Endometrial microvascular endothelial cells (primary cell): ENCODE results near the gene NTSR2. TPM values are rescaled to one million over a fixed set of nuclear protein-coding genes. Genes with fewer than 3 reads are reported as not detected.

Experiments
- in situ Hi-C: cut with HindIII; loops from 2 replicates; pipeline ENCODE4 v1.10.0; 2017; ENCODE audit warnings: low sequenced_read_pairs, low pct_unique_long_range_greater_than_20kb; ENCODE audit errors: inconsistent ontology term
- total RNA-seq: library from RNA; depleted of rRNA; stranded (reverse); fragments of >200 nt; gene quantifications from one replicate; pipeline ENCODE4 v1.2.3, GENCODE V29; 2015; ENCODE audit errors: inconsistent ontology term

The NTSR2 gene
- total RNA-seq, 1 donor from 2014 or later, result not detected

DNA sequence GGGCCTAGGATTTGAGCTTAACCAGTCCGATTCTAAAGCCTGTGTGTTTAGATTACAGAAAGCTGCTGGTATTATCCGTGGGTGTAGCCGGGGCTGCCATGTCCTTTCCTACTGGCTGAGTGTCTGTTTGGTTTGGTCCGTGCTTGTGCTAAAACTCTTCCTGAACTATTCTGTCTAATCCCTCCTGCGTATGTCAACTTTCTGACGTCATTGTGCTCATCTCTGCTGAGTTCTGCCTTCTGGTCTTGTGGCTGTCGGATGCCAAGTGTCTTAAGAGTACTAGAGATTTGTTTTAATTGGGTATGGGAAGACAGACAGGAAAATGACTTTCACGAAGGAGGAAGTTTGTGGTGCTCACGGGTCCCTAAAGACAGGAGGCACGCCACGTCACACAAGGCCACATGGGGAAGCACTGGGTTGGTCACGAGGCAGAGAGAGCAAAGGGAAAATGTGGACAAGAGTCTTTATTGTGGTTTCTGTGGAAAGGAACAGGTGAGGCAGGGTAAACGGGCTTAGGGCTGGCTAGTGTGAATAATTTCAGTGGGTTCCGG lies 31.8 kb upstream of the NTSR2 start:
- in situ Hi-C loops, result no loop called here

DNA sequence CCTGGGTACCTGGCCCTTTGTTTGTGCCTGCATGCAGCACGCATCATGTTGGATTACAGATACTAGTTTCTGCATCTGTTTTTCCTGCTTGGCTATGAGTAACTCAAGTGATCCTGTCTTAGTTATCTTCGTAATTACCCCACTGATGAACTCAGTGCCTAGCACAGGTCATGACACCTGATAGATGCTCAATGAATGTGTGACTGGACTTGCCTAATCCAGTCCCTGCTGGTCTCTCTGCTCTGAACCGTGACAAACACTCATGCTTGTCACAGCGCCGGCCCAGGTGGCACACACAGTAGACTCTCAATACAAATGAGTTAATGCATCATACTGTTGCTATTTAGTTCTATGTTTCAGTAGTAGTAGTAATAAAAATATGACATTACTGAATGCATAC lies 31.2 kb upstream of the NTSR2 start:
- in situ Hi-C loops, result no loop called here

- in situ Hi-C loops, result loop anchor here (25.0 kb wide), 1 partner anchor 87 kb away; no protein-coding TSS in a partner anchor
Observed at GRCh38 chr2:11699686-11700670, 30.0 kb upstream of the NTSR2 start.

GRCh38 chr2:11698009-11698922 lies 28.3 kb upstream of the NTSR2 start:
- in situ Hi-C loops, result loop anchor here (25.0 kb wide), 1 partner anchor 89 kb away; no protein-coding TSS in a partner anchor

- in situ Hi-C loops, result loop anchor here (25.0 kb wide), 1 partner anchor 90 kb away; no protein-coding TSS in a partner anchor
Observed at GRCh38 chr2:11697103-11697871, 27.3 kb upstream of the NTSR2 start.

DNA sequence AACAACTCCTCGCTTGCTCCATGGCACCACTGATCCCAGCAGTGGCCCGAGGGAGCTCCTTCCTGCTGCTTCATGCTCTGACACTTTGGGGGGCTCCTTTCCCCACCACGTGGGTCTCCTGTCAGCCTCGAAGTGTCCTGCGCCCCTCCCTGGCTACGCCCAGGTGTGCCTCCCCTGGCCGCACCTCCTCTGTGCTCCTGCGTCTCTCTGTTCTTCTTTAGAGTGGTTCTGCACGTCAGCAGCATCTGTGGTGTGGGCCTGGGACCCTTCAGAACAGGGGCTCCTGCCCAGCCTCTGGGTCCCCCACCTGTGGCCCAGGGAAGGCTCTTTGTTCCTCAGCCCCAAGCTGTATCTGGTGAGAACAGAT lies 26.7 kb upstream of the NTSR2 start:
- in situ Hi-C loops, result loop anchor here (25.0 kb wide), 1 partner anchor 91 kb away; no protein-coding TSS in a partner anchor

GRCh38 chr2:11695576-11695975 lies 25.6 kb upstream of the NTSR2 start:
- in situ Hi-C loops, result loop anchor here (25.0 kb wide), 1 partner anchor 92 kb away; no protein-coding TSS in a partner anchor

- in situ Hi-C loops, result loop anchor here (25.0 kb wide), 1 partner anchor 94 kb away; no protein-coding TSS in a partner anchor
Observed at GRCh38 chr2:11692966-11693521, 23.0 kb upstream of the NTSR2 start.

DNA sequence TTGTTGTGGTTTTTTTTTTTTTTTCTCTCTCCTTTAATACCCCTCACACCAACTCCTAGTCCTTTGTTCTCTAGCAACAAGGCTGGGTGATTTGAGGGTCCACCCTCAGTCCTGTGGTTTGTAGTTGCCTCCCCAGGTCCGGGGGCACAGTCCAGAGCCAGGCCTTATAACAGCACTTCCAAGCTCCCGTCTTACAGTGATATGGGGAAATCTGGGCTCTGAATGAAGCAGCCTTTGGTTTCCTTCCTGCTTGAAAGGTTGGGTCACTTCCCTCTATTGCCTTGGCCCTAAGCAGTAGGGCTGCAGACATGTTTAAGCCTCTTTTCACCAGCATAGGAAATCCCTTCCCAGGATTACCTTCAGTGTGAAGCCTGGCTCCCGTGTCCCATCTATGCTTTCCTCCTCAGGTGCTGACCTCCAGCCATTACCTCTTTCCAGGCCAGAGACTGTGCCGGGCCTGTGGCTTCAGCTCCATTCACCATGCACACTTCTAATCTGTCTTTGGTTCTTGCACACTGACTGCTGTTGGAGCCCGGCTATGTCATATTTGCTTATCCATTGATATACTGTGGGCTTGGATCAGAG lies 21.2 kb upstream of the NTSR2 start:
- in situ Hi-C loops, result loop anchor here (25.0 kb wide), 1 partner anchor 96 kb away; no protein-coding TSS in a partner anchor

DNA sequence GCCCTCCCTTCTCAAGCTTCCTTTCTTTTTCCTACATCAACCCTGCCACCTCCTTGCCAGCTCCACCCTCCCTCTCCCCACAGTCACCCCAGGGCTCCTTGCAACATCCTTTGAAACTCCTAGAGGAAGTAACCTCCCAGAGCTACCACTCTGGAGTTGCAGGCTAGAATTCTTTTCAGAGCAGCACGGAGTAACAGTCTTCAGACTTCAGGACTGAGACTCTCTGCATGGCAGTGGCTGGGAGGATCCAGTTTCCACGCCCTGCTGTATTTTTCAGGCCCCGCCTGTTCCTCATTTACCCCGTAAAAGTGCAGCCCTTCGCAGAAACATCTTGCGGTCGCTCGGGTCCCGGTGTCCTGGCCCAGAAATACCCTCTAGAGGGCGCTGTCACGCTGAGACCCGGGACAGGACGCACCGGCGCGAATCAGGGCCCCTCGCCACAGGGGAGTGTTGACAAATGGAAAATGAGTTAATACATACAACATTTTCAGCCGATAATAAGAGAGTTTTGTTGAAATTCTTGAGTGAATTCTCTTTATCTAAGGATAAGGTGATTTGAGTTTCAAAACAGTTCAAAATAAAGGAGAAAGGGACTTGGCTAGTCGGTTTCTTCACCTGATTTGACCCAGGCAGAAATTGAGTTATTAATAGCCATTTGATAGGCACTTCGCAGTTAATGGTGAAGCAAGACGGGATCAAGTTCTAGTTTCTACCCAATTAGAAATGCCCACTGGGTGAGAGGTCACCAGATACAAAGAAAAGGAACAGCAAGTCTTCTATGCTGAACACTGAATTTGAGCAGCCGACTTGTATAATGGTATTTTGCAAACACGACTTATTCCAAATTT lies 18.5 kb upstream of the NTSR2 start:
- in situ Hi-C loops, result loop anchor here (25.0 kb wide), 1 partner anchor 99 kb away; no protein-coding TSS in a partner anchor

GRCh38 chr2:11687736-11688135 lies 17.7 kb upstream of the NTSR2 start:
- in situ Hi-C loops, result loop anchor here (25.0 kb wide), 1 partner anchor 100 kb away; no protein-coding TSS in a partner anchor

- in situ Hi-C loops, result loop anchor here (25.0 kb wide), 1 partner anchor 101 kb away; no protein-coding TSS in a partner anchor
Observed at GRCh38 chr2:11685906-11686470, 16.0 kb upstream of the NTSR2 start.

- in situ Hi-C loops, result loop anchor here (25.0 kb wide), 1 partner anchor 102 kb away; no protein-coding TSS in a partner anchor
Observed at GRCh38 chr2:11684894-11685460, 15.0 kb upstream of the NTSR2 start.

GRCh38 chr2:11683966-11684365 lies 14.0 kb upstream of the NTSR2 start:
- in situ Hi-C loops, result loop anchor here (25.0 kb wide), 1 partner anchor 103 kb away; no protein-coding TSS in a partner anchor

DNA sequence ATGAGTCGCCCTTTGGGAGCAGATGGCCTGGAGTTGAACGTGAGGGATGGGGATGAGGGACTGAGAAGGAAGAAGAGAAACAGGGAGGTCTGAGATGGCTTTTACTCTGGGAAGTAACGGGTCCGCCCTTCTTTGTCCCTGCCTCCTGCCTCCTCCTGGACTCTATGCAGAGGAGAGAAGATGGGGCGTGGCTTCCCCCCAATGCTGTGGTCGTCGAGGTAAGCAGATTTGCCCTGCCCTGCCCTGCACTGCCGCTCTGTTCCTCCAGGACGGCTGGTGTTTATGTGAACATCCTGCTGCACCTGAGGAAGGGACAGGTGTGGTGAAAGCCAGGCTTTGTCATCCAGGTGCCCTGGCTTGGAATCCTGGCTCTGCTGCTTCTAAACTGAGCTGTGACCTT lies 13.5 kb upstream of the NTSR2 start:
- in situ Hi-C loops, result loop anchor here (25.0 kb wide), 1 partner anchor 104 kb away; no protein-coding TSS in a partner anchor

DNA sequence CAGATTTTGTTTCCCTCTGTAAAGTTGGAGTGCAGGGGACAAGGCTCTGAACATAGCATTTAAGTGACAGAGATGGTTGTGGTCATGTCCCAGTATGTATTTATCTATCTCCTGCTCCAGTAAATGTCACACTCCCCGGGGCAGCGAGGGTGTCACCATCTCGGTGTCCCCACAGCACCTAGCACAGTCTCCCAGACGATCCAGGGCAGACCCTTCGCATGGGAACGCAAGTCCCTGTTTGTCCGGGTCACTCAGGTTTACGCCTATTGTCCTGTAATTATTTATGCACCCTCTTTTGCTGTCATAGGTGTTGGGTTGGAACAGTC lies 12.6 kb upstream of the NTSR2 start:
- in situ Hi-C loops, result loop anchor here (25.0 kb wide), 1 partner anchor 105 kb away; no protein-coding TSS in a partner anchor
